Measurements from ENCODE around the gene TPBG.

DNA sequence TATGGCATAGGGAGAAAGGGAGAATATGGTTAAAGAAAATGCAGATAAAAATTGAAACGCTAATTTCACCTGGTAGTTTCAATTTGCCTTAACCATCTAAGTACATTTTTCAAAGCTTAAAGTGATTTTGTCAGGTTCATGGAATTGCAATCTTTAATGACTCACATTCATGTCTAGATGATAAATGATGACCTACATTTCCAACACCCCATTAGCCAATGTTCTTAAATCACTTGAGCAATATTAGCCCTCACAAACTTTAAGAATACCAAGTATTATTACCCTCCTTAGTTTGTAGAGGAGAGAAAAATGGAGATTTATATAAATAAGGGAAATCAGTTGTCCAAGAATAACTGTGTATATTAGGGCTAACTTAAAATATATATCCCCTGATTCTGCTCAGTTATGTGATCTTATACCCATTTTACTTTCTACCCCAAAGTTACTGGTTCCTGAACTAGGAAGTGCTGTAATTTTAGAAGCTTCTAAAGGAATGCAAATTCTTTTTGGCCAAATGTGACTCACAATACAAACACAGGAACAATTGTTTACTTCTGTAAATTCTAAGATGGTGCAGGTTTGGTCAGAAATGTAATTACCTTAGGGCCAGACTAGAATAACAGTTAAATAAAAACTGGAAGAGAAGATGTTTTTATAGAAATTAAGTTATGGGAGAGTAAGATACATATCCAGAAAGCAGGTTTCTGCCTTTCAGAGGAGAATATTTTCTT, 34.5 kb downstream of the TPBG start:
- TF ChIP-seq, protein P1, sequence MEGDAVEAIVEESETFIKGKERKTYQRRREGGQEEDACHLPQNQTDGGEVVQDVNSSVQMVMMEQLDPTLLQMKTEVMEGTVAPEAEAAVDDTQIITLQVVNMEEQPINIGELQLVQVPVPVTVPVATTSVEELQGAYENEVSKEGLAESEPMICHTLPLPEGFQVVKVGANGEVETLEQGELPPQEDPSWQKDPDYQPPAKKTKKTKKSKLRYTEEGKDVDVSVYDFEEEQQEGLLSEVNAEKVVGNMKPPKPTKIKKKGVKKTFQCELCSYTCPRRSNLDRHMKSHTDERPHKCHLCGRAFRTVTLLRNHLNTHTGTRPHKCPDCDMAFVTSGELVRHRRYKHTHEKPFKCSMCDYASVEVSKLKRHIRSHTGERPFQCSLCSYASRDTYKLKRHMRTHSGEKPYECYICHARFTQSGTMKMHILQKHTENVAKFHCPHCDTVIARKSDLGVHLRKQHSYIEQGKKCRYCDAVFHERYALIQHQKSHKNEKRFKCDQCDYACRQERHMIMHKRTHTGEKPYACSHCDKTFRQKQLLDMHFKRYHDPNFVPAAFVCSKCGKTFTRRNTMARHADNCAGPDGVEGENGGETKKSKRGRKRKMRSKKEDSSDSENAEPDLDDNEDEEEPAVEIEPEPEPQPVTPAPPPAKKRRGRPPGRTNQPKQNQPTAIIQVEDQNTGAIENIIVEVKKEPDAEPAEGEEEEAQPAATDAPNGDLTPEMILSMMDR (IDR thresholded peaks at IDR 0.05): no peak
- TF ChIP-seq POLR2A (IDR thresholded peaks at IDR 0.05) (no peak), POLR2AphosphoS5 (IDR thresholded peaks at IDR 0.05) (no peak), EP300 (IDR thresholded peaks at IDR 0.05) (no peak)

Measured in upper lobe of left lung (tissue), 4 donors.